ENCODE results near the gene DEFB129.
"Not testable (repeated sequence)": the region's sequence is repeated elsewhere in the genome, so short reads cannot be mapped to it uniquely, and the experiment has no call there.

Gene DEFB129, protein sequence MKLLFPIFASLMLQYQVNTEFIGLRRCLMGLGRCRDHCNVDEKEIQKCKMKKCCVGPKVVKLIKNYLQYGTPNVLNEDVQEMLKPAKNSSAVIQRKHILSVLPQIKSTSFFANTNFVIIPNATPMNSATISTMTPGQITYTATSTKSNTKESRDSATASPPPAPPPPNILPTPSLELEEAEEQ

DNA sequence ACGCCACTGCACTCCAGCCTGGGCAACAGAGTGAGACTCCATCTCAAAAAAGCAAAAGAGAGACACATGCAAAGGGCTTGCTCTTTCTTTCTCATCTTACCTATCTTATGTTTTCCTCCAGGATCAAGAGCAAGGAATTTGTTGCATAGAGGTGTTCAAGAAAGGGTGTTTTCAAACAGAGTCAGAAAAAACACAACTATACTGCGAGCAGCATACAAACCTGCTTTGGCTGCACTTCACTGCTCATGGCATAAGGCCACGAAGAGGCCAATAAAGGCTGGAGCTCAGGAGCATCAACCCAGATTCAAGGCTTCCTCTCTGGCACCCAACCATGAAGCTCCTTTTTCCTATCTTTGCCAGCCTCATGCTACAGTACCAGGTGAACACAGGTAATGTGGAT is at the start of gene DEFB129:
Gene DEFB129 (plus strand): TSS at position 301 of the 400 bp plus-strand sequence. CDS start 31 bp downstream, at position 332.
- FAIRE-seq = no peak
- DNase-seq (ENCODE audit: low spot score) = no peak

DNA sequence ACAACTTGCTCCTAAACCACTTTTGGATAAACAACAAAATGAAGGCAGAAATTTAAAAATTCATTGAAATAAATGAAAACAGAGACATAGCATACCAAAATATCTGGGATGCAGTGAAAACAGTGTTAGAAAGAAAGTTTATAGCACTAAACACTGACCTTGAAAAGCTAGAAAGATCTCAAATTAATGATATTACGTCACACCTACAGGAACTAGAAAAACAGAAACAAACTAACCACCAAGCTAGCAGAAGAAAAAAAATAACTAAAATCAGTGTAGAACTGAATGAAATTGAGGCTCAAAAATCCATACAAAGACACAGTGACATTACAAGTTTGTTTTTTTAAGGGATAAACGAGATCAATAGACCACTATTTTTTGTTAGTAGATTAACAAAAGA is 42.8 kb upstream of the DEFB129 start:
- FAIRE-seq = no peak
- DNase-seq (ENCODE audit: low spot score) = no peak

DNA sequence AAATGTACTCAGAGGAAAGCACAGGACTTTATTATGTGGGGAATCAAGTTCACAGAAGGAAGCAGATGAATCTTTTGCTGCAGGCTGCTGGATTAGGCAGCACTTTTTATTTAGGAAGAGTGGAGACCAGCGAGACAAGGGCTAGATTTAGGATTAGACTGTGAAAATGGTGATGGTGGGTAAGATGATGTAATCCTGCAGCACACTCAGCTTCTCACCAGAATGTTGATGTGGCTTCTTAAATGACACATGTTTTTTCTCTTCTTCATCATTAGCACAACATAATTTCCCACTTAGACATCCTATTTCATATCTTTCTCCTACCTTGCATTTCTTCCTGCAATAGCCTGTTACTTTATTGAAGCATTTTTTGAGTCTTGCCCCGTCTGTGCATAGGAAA is 39.3 kb upstream of the DEFB129 start:
- DNase-seq (ENCODE audit: low spot score) = no peak
- no peak for FAIRE-seq

DNA sequence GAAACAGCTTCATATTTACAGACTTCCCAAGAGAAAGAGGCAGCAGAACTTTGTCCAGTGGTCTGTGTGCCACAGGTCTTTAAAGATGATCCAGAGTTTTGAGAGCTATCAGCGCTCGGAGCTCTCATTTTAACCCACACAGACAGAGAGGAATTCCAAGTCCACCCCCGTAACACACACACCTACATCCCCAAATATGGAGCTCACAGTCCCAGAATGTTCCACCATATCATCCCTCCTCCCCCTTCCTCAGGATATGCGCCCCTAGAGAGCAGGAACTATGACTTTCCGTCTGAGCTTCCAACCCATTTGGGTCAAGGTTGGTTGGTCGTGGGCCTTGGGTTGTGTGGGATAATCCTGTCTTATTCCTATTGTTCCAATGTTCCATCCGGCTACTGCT is 37.4 kb upstream of the DEFB129 start, which contains the start of gene DEFB128:
Gene DEFB128 (minus strand): TSS at position 101 of the 400 bp plus-strand sequence. CDS start 88 bp downstream, at position 13.
- FAIRE-seq = no peak
- no peak for DNase-seq (ENCODE audit: low spot score)

- DNase-seq (ENCODE audit: low spot score) (no peak), FAIRE-seq (no peak)
Measured at GRCh38 chr20:198225-198624, 28.8 kb upstream of the DEFB129 start.

- DNase-seq (ENCODE audit: low spot score) (no peak), FAIRE-seq (no peak)
Measured at GRCh38 chr20:199996-200395, 27.1 kb upstream of the DEFB129 start.

GRCh38 chr20:203630-204029 is 23.4 kb upstream of the DEFB129 start:
- DNase-seq (ENCODE audit: low spot score); FAIRE-seq: not testable (repeated sequence)

- DNase-seq (ENCODE audit: low spot score) = peak; percentile 47
- peak; percentile 42 for FAIRE-seq
Measured at GRCh38 chr20:208942-209566, 18.0 kb upstream of the DEFB129 start.

DNA sequence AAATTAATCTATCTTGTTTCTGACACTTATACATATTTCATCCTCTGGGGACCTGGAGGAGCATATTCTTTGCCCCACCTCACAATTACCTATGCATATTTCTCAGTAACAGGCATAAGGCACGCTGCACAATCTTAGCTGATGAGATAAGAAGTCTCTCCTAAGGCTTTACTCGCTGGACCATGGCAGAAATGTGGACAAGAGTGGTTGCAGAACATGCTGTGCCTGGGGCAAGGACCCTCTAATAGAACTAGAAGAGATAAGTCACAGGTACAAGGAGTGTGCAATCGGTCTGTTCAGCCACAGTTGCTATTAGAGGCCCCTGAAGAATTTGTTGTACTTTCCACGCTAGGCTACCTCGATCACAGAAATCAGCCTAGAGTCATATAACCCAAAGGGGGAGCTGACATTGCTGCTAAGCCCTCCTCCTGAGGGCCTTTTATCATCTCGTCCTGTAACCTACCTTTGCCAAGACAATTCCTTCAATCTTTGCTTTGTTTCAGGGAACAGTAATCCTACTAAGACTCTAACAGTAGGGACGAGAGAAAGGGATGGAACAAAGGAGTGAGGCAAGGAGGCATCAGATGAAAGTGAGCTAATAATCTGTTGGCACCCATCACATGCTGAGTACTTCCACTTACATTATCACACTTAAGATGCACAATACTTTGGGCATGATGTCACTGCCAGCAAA is 16.1 kb upstream of the DEFB129 start:
- DNase-seq (ENCODE audit: low spot score) (no peak), FAIRE-seq (no peak)

DNA sequence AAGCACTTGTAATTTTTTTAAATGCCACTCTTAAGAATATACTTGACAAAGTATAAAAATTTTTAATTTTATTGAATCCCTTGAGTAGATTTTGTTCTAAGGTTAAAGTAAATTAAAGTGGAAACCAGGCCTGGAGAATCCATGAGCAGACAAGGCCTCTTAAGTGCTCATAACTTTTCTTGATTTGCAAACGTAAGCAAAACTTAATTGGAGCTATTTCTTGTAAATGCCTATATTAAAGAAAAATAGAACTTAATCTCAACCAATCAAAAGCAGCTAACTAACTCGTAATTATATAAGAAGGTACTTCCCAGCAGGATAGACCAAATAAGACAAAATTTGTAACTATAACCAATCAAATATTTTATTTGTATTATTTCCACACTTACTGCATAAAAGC is 12.7 kb upstream of the DEFB129 start:
- DNase-seq (ENCODE audit: low spot score) (no peak), FAIRE-seq (no peak)

DNA sequence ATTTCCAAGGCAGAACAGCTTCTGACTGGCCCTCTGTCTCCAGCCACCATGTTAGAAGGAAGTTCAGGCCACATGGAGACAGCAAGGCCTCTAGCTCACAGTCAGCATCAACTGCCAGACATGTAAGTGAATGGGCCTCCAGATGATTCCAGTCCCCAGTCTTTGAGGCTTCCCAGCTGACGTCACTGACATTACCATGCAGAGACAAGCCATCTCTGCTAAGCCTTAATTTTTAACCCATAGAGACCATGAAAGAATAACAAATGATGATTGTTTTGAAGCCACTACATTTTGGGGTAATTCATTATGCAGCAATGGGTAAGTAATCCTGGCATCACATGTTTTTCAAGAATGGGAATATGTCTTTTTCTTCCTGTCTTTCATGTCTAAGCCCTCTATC is 11.3 kb upstream of the DEFB129 start:
- no peak for FAIRE-seq
- DNase-seq (ENCODE audit: low spot score) = no peak

DNA sequence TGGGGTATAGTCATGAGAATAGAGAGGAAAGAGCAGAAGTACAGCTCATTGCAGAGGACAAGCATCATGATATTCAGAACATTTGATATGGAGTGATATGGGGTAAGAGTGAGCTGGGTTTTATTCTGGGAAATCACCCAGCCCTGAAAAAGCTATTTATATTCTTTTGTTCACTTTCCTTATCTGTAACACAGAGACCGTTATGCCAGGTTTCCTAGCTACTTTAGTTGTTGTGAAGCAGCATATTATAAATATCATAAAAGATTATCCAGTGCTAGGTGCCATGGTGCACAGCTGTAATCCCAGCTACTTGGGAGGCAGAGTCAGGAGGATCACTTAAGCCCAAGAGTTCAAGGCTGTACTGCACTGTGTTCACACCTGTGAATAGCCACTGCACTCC is 9.8 kb upstream of the DEFB129 start:
- no peak for FAIRE-seq
- no peak for DNase-seq (ENCODE audit: low spot score)

- no peak for FAIRE-seq
- peak; percentile 10 for DNase-seq (ENCODE audit: low spot score)
Measured at GRCh38 chr20:219290-220115, 7.6 kb upstream of the DEFB129 start.

DNA sequence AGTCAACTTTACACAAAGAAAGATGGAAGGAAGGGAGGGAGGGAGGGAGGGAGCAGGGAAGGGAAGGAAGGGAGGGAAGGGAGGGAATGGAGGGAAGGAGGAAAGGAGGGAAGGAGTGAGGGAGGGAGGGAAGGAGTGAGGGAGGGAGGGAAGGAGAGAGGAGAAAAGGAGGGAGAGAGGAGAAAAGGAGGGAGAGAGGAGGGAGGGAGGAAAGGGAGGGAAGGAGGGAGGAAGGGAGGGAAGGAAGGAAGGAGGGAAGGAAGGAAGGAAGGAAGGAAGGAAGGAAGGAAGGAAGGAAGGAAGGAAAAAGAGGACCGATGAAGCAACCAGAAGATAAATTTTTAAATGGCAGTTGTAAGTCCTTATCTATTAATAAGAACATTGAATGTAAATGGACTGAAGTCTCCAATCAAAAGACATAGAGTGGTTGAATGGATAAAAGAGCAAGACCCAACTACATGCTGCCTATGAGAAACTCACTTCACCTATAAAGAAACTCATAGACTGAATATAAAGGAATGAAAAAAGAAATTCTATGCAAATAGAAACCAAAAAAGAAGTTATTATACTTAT is 5.7 kb upstream of the DEFB129 start:
- FAIRE-seq = no peak
- no peak for DNase-seq (ENCODE audit: low spot score)

- FAIRE-seq; DNase-seq (ENCODE audit: low spot score): not testable (repeated sequence)
Measured at GRCh38 chr20:225879-226278, 1.2 kb upstream of the DEFB129 start.

DNA sequence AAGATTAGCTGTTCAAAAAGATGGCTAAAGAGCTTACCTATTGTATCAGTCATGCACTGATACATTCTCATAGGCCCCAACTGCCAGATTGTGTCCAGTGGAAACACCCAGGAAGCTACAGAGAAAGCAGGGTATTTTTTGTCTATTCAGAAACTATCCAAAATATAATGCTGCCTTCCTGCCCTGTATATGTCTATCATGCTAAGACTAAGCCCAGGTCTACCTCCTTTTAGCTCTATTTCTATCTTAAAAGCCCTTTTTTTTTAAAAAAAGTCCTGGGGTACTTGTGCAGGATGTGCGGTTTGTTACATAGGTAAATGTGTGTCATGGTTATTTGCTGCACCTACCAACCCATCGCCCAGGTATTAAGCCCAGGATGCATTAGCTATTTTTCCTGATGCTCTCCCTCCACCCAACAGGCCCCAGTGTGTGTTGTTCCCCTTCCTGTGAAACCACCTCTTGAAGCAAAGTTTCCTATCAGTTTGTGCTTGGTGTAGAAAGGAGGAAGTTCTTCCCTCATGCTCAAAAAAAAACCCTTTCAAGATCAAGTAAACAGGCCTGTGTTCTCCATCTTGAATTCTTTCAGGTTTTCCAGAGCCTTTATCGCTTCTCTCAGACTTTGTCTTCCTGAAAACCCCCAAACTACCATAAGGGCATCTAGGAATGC is 514 bp downstream of the DEFB129 start:
- FAIRE-seq = no peak
- no peak for DNase-seq (ENCODE audit: low spot score)

DNA sequence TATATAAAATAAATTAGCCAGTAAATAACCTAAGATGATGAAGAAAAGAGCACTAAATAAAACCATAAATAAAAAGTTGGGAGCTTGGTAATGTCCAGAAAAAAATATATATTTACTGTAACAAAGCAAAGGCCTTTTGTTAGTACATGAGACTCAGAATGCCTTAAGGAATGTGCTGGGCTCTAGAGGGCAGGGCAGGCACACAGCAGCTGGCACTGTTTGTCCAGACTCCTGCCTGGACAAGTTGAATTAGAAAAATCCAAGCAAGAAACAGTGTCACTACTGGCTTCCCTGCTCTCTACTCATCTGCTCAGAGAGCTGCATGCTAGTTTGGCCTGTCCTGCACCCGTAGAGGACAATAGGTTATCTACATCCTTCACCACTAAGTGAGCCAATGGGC is 8.8 kb downstream of the DEFB129 start:
- DNase-seq (ENCODE audit: low spot score) (no peak), FAIRE-seq (no peak)

GRCh38 chr20:237489-237888 is 10.4 kb downstream of the DEFB129 start:
- no peak for FAIRE-seq
- DNase-seq (ENCODE audit: low spot score) = no peak

DNA sequence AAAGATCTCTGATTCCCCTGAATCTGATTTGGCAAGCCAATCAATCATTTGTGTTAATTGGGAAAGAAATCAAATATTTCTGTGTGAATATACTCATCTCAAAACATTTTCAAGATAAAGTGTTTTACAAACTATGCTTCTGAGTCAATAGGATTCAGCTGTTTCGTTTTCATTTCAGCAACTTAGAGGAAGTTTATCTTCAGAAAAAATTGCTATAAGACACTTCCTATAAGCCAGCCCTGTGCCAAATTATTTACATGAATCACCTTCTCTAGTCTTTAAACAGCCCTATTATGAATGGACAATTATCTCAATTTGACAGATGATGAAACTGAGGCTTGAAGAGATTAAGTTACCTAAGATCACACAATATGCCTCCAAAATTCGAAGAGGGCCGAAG is 10.9 kb downstream of the DEFB129 start:
- no peak for FAIRE-seq
- no peak for DNase-seq (ENCODE audit: low spot score)

DNA sequence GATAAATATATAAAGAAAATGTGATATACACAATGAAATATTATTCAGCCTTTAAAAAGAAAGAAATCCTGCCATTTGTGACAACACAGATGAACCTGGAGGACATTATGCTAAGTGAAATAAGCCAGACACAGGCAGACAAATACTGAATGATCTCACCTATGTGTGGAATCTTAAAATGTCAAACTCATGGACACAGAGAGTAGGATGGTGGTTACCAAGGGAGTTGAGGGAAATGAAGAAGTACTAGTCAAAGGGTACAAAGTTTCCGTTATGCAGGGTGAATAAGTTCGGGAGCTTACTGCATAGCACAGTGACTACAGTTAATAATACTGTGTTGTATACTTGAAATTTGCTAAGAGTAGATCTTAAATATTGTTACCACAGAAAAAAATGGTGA is 15.8 kb downstream of the DEFB129 start:
- DNase-seq (ENCODE audit: low spot score) (no peak), FAIRE-seq (no peak)

GRCh38 chr20:251354-251753 is 24.3 kb downstream of the DEFB129 start:
- DNase-seq (ENCODE audit: low spot score) (no peak), FAIRE-seq (no peak)
